GM21723 (cell line): ENCODE measurements around the gene PLEKHJ1.

Experiments
- ATAC-seq: cut with Tn5 transposase; IDR thresholded peaks from one replicate; pipeline ENCODE4 v1.9.1; 2021; ENCODE audit warnings: mild to moderate bottlenecking, moderate library complexity; ENCODE audit not compliant: unreplicated experiment

The PLEKHJ1 gene

GRCh38 chr19:2270157-2270422, 34.0 kb upstream of the PLEKHJ1 start:
- ATAC-seq = no peak

DNA sequence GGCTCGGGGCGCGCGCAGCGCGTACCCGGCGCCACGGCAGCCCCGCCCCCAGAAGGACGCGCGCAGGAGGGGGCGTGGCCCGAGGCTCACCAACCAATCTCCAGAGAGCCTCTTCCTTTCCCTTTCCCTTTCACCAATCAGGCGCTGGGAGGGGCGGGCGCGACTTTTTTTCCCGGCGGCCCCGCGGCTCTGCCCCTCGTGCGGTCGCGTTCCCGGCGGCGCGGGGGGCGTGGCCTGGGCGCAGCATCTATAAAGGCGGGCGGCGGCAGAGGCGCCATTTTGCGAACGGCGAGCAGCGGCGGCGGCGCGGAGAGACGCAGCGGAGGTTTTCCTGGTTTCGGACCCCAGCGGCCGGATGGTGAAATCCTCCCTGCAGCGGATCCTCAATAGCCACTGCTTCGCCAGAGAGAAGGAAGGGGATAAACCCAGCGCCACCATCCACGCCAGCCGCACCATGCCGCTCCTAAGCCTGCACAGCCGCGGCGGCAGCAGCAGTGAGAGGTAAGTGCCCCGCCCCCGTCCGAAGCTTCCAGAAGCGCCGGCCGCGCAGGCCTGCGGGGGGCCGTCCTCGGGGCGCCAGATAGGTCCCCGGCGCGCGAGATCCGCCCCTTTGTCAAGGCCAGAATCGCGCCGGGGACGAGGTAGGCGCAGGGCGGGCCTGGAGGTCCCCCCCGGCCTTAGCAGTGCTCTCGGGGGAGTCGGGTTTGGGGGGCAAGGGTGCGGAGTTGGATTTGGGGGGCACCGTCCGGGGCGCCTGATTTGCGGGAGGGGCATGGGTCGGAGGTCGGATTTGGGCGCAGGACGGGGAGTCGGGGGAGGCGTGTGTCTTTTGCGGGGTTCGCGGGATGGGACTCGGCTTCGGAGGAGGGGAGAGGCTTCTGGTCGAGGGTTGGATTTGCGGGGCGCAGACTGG, 33.4 kb upstream of the PLEKHJ1 start:
- peak; percentile 37 for ATAC-seq

GRCh38 chr19:2268861-2269243, 32.7 kb upstream of the PLEKHJ1 start:
- no peak for ATAC-seq

- ATAC-seq = no peak
These were observed 32.3 kb upstream of the PLEKHJ1 start for GRCh38 chr19:2268480-2268830.

- ATAC-seq = no peak
These were observed 30.3 kb upstream of the PLEKHJ1 start for GRCh38 chr19:2266183-2266993.

DNA sequence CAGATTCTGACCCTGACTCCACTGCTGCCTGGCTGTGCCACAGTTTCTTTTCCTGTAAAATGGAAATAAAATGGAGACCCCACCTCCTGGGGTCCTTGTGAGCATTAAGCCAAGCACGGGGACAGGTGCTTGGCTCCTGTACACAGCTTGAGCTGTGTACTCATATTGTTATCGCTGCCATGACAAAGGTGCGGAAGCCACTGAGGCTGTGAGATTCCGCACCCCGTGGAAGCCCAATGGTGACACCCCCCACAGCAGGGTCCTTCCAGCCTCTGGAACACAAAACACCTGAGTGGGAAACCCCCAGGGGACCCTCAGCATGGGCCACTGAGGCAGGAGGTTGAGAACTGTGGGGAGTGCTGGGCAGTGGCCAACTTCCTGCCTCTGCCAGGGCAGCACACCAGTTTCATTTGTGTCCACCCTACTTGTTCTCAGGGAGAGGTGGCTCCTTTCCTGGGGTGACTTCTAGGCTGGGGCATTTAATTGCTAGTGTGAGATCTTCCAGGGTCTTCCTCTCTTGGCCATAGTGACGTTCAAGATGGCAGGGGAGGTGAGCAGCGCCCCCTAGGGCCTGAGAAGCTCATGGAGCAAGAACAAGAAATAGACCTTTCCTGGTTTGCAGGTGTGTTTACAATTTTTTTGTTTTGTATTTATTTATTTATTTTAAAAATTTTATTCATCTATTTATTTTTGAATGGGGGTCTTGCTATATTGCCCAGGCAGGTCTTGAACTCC, 25.5 kb upstream of the PLEKHJ1 start:
- ATAC-seq = no peak

DNA sequence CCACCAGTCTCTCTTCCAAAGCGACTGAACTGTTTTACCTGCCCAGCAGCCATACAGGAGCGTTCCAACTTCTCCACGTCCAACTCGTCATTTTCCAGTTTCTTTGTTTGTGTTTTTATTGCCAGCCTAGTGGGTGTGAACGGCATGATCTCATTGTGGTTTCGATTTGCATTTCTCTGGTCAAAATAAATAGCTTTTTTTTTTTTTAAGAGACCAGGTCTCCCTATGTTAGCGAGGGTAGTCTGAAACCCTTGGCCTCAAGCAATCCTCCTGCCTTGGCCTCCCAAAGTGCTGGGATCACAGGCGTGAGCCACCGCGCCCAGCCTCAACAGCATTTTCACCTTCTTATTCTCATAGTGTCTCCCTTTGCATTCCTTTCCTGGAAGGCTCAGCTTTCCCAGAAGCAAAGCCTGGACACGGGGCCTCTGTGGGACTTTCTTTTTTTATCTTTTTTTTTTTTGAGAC, 24.2 kb upstream of the PLEKHJ1 start:
- no peak for ATAC-seq

DNA sequence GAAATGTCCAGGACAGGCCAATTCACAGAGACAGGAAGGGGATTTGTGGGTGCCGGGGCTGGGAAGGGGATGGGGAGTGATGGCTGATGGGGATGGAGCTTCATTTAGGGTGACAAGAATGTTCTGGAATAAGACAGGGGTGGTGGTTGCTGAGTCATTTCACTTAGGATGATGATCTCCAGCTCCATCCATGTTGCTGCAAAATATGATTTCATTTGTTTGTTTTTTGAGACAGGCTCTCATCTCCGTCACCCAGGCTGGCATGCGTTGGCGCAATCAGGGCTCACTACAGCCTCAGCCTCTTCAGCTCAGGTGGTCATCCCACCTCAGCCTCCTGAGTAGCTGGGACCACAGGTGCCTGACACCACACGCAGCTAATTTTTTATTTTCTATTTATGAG, 23.2 kb upstream of the PLEKHJ1 start:
- no peak for ATAC-seq

- no peak for ATAC-seq
These were observed 20.0 kb upstream of the PLEKHJ1 start, which contains the start of gene JSRP1 for GRCh38 chr19:2255982-2256685. Gene JSRP1 (minus strand): TSS chr19:2256417. CDS start chr19:2255314, 1,103 bp downstream.

- no peak for ATAC-seq
These were observed 19.1 kb upstream of the PLEKHJ1 start for GRCh38 chr19:2255112-2255845.

DNA sequence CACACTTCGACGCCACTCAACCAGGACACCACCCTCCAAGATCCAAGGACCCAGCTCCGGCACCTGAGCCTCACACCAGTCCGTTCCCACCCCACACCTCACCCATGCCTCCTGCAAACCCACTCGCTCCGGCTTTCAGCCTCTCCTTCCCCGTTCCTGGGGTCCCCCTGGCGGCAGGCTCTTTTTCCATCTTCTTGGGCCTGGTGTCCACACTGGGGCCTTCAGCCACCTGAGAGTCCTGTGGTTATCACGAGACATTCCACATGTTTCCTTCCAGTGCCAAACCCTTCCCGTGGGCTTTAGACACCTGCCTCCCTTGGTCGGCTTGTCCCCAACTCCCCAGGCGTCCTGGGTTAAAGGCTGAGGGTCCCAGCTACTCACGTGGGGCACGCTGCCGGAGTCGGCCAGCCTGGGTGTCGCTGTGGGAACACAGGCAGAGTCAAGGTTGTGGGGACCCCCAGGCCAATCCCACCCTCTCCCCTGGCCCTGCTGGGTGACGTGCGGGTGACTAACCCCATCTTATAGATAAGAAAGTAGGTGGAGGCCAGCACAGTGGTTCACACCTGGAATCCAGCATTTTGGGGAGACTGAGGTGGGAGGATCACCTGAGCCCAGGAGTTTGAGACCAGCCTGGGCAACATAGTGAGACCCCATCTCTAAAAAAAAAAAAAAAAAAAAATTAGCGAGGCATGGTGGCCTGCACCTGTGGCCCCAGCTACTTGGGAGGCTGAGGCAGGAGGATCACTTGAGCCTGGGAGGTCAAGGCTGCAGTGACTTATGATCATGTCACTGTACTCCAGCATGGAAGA, 18.1 kb upstream of the PLEKHJ1 start:
- ATAC-seq = no peak

- ATAC-seq = no peak
These were observed 17.3 kb upstream of the PLEKHJ1 start for GRCh38 chr19:2253106-2254063.

- ATAC-seq = no peak
These were observed 16.6 kb upstream of the PLEKHJ1 start for GRCh38 chr19:2252797-2253105.

DNA sequence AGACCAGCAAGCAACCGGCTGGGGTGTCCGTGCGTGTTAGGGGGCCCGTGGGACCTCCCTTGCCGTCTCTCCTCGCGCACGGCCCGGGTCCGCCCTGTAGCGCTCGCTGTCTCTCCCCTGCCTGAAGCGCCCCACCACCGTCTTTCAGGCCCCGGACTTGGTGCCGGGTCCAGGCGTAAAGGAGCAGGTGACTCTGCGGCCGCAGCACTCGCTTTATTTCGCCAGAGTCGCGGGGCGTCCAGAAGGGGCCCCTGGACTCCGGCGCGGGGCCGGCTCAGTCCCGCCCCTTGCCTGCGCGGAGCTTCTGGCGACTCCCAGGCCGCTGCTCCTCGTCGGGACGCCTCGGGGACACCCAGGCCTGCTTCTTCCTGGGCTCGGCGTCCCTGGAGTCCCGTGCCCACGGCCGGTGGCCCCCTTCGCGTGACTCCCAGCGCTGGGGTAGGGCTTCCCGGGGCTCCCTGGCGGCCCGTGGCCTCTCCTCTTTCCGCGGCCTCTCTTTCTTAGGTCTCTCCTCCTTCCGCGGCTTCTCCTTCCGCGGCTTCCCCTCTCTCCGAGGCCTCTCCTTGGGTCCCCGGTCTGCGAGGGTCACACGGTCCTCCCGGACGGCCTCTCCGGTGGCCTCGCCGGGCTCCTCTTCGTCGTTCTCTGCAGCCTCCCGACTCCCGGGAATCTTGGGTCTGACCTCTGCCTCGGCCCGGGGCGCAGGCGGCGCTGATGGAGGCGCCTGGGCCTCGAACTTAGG, 16.1 kb upstream of the PLEKHJ1 start:
- no peak for ATAC-seq

GRCh38 chr19:2251106-2252054, 15.3 kb upstream of the PLEKHJ1 start:
- no peak for ATAC-seq

DNA sequence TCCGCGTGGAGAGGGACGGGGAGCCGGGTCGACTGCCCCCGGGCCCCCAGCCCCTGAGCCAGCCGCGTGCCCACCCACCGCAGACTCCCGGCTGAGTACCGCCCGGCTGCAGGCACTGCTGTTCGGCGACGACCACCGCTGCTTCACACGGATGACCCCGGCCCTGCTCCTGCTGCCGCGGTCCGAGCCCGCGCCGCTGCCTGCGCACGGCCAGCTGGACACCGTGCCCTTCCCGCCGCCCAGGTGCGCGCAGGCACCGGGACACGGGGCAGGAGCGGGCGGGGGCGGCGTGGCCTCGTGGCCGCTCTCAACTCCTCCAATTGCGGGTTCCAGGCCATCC, 14.6 kb upstream of the PLEKHJ1 start:
- ATAC-seq = no peak
